Loucy (cell line): ENCODE measurements around the gene NARF.

Experiments used
- EZH2phosphoT487 ChIP-seq: fragments of 200-600 bp; IDR thresholded peaks from 2 replicates; pipeline ENCODE4 v1.6.1; 2018; ENCODE audit warnings: antibody characterized with exemption, mild to moderate bottlenecking, moderate library complexity, borderline replicate concordance
- TF ChIP-seq, protein P1 (sequence below): fragments of 200-600 bp; sonication (generic); conservative IDR thresholded peaks from 2 replicates; pipeline ENCODE4 v1.5.1; 2014; ENCODE audit warnings: mild to moderate bottlenecking, antibody characterized with exemption, low read length

DNA sequence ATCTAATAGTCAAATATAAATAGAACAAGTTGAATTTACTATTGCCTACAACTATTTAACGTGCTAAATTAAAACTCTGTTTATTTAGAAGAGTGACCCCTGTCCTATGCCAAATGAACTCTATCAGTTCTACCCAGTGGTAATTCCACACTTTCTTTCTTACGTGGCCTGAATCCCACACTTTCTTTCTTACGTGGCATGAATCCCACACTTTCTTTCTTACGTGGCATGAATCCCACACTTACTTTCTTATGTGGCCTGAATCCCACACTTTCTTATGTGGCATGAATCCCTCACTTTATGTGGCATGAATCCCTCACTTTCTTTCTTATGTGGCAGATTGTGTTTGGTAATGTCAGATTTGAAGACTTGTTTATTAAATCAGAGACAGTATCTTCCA is 67.2 kb downstream of the NARF start:
- TF ChIP-seq, protein P1, sequence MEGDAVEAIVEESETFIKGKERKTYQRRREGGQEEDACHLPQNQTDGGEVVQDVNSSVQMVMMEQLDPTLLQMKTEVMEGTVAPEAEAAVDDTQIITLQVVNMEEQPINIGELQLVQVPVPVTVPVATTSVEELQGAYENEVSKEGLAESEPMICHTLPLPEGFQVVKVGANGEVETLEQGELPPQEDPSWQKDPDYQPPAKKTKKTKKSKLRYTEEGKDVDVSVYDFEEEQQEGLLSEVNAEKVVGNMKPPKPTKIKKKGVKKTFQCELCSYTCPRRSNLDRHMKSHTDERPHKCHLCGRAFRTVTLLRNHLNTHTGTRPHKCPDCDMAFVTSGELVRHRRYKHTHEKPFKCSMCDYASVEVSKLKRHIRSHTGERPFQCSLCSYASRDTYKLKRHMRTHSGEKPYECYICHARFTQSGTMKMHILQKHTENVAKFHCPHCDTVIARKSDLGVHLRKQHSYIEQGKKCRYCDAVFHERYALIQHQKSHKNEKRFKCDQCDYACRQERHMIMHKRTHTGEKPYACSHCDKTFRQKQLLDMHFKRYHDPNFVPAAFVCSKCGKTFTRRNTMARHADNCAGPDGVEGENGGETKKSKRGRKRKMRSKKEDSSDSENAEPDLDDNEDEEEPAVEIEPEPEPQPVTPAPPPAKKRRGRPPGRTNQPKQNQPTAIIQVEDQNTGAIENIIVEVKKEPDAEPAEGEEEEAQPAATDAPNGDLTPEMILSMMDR, result no peak
- no peak for TF ChIP-seq EZH2phosphoT487
